Astrocyte of the hippocampus (primary cell): ENCODE measurements around the gene PUS3.
"Not testable (repeated sequence)": the region's sequence is repeated elsewhere in the genome, so short reads cannot be mapped to it uniquely, and the experiment has no call there.

Experiments used
- DNase-seq: peaks from one replicate; pipeline ENCODE4 v3.0.0; 2011; ENCODE audit warnings: low read depth, low spot score

The PUS3 gene

GRCh38 chr11:125916683-125917347 lies 13.8 kb upstream of the PUS3 start:
- DNase-seq: no peak

GRCh38 chr11:125914601-125915000 lies 11.6 kb upstream of the PUS3 start:
- DNase-seq: not testable (repeated sequence)

- DNase-seq: no peak
Observed at GRCh38 chr11:125910226-125910849, 7.3 kb upstream of the PUS3 start.

- DNase-seq: no peak
Observed at GRCh38 chr11:125904678-125905077, 1.7 kb upstream of the PUS3 start.

GRCh38 chr11:125903711-125904659 lies 979 bp upstream of the PUS3 start, which contains the start of gene DDX25:
Gene DDX25, plus strand, starts transcription at chr11:125904508. Its CDS starts 10 bp downstream, at chr11:125904518.
- DNase-seq: peak; percentile 33

- DNase-seq: no peak
Observed at GRCh38 chr11:125902277-125902926, 604 bp downstream of the PUS3 start.

- DNase-seq: no peak
Observed at GRCh38 chr11:125901872-125902271, 1.1 kb downstream of the PUS3 start.

GRCh38 chr11:125892994-125893393 lies 10.0 kb downstream of the PUS3 start:
- DNase-seq: no peak

GRCh38 chr11:125892071-125892470 lies 10.9 kb downstream of the PUS3 start:
- peak; percentile 12 for DNase-seq

GRCh38 chr11:125890447-125891100 lies 12.4 kb downstream of the PUS3 start:
- DNase-seq: no peak

GRCh38 chr11:125887373-125888324 lies 15.4 kb downstream of the PUS3 start, which contains the start of gene HYLS1:
Gene HYLS1, plus strand, starts transcription at chr11:125887668. Its CDS starts 11,701 bp downstream, at chr11:125899369.
- DNase-seq: peak; percentile 99

GRCh38 chr11:125886997-125887372 lies 16.0 kb downstream of the PUS3 start:
- DNase-seq: peak; percentile 8

- no peak for DNase-seq
Observed at GRCh38 chr11:125883375-125883774, 19.6 kb downstream of the PUS3 start.

- no peak for DNase-seq
Observed at GRCh38 chr11:125881291-125881690, 21.7 kb downstream of the PUS3 start.

- DNase-seq: peak; percentile 84
Observed at GRCh38 chr11:125874556-125875124, 28.4 kb downstream of the PUS3 start.

GRCh38 chr11:125873881-125874555 lies 29.0 kb downstream of the PUS3 start:
- DNase-seq: no peak

- DNase-seq: no peak
Observed at GRCh38 chr11:125872138-125872491, 30.9 kb downstream of the PUS3 start.

GRCh38 chr11:125871391-125872137 lies 31.4 kb downstream of the PUS3 start:
- DNase-seq: peak; percentile 48
